Motor neuron (in vitro differentiated cells): ENCODE data around the gene AHRR. TPM values are rescaled to one million over a fixed set of nuclear protein-coding genes. Genes with fewer than 3 reads are reported as not detected.

Experiments used
- ATAC-seq, 8 experiments: fragments of 200-7000 bp; cut with Tn5 transposase; replicated peaks in 6 of 8; 2 replicates each; pipeline ENCODE4 v1.8.0; 2021; ENCODE audit warnings: mild to moderate bottlenecking in 8 of 8, moderate library complexity in 8 of 8
- H3K27ac ChIP-seq, 2 donors: fragments of 250-450 bp; sonication (Bioruptor Pico); 2 replicates each; pipeline ENCODE4 v1.9.0; 2021; ENCODE audit warnings: antibody characterized with exemption in 2 of 2, mild to moderate bottlenecking in 2 of 2, moderate library complexity in 1 of 2
- H3K4me1 ChIP-seq, 2 donors: fragments of 250-450 bp; sonication (Bioruptor Pico); replicated peaks in 1 of 2; 2 replicates each; pipeline ENCODE4 v1.6.1; 2021; ENCODE audit warnings: antibody characterized with exemption in 2 of 2, mild to moderate bottlenecking in 2 of 2, moderate library complexity in 1 of 2
- H3K4me3 ChIP-seq, 5 donors: fragments of 250-450 bp; sonication (Bioruptor Pico); 2 replicates each; pipeline ENCODE4 v1.9.0; 2021; ENCODE audit warnings: antibody characterized with exemption in 5 of 5, mild to moderate bottlenecking in 5 of 5, moderate library complexity in 4 of 5
- WGBS, 10 experiments: fragments of 450-650 bp; shearing (Covaris generic); methylation state at CpG; one replicate each; pipeline ENCODE4 v1.0.0; 2022; 5-methylcytosine and 5-hydroxymethylcytosine counted together
- in situ Hi-C, 9 experiments: fragments of 400-800 bp; cut with MboI; loops; one replicate each; pipeline ENCODE4 v1.15.0; 2021; ENCODE audit warnings: low sequenced_read_pairs in 9 of 9, low pct_unique_long_range_greater_than_20kb in 2 of 9; ENCODE audit not compliant: unreplicated experiment in 9 of 9
- total RNA-seq, 8 experiments: library from RNA; unstranded; fragments of 300-600 nt; gene quantifications; 2 replicates each; pipeline versions ENCODE4 v1.2.3 to v1.2.4, GENCODE V29; 2022

The AHRR gene
- total RNA-seq, 8 experiments from 2014 or later = 1.1 to 24.0 (median 1.6) TPM

GRCh38 chr5:329121-329735 is 7.7 kb downstream of the AHRR start:
- Histone ChIP-seq H3K27ac (no peak overlapping the region), H3K4me1 (no peaks in the 10 kb centered on the region), H3K4me3 (no peak overlapping the region)
- peak in 3 of 8 experiments; percentile 36 to 63 (median 54) for ATAC-seq
- in situ Hi-C loops = loop anchor here in 2 of 9 experiments (10.0 kb wide), 1 partner anchor 106 kb away; no protein-coding TSS in a partner anchor
- 23 to 78% (median 62%) methylated on average over 1 to 4 of the region's 4 CpGs; no CpG with 5 or more reads in 1 of the 10 experiments for WGBS, 10 experiments

- no peaks in the 10 kb centered on the region for H3K4me1 ChIP-seq
- H3K27ac ChIP-seq = no peak overlapping the region
- WGBS, 10 experiments = 80 to 100% (median 100%) methylated on average over 1 of the region's 1 CpG; no CpG with 5 or more reads in 1 of the 10 experiments
- no peak for ATAC-seq
- no peak overlapping the region for H3K4me3 ChIP-seq
- in situ Hi-C loops = loop anchor here in 2 of 9 experiments (10.0 kb wide), 1 partner anchor 105 kb away; no protein-coding TSS in a partner anchor
Observed at GRCh38 chr5:329768-330167, 8.3 kb downstream of the AHRR start.

- Histone ChIP-seq H3K4me3 (no peak overlapping the region), H3K27ac (no peak overlapping the region), H3K4me1 (no peaks in the 10 kb centered on the region)
- 60 to 97% (median 89%) methylated on average over 2 to 5 of the region's 5 CpGs; no CpG with 5 or more reads in 2 of the 10 experiments for WGBS, 10 experiments
- no peak for ATAC-seq
- in situ Hi-C loops = no loop called here
Observed at GRCh38 chr5:332843-333242, 11.3 kb downstream of the AHRR start.

GRCh38 chr5:333945-334344 is 12.4 kb downstream of the AHRR start:
- H3K27ac ChIP-seq = no peak overlapping the region
- no peak for ATAC-seq
- in situ Hi-C loops = no loop called here
- WGBS, 10 experiments = 11 to 100% (median 89%) methylated on average over 1 to 2 of the region's 2 CpGs
- no peaks in the 10 kb centered on the region for H3K4me1 ChIP-seq
- no peak overlapping the region for H3K4me3 ChIP-seq

- H3K4me3 ChIP-seq = no peak overlapping the region
- ATAC-seq = no peak
- WGBS, 10 experiments = 67 to 100% (median 90%) methylated on average over 1 to 3 of the region's 5 CpGs; no CpG with 5 or more reads in 7 of the 10 experiments
- in situ Hi-C loops = no loop called here
- no peak overlapping the region for H3K27ac ChIP-seq
- no peaks in the 10 kb centered on the region for H3K4me1 ChIP-seq
Observed at GRCh38 chr5:334903-335739, 13.6 kb downstream of the AHRR start.

- 83 to 100% (median 100%) methylated on average over 1 to 2 of the region's 3 CpGs; no CpG with 5 or more reads in 6 of the 10 experiments for WGBS, 10 experiments
- in situ Hi-C loops = no loop called here
- ATAC-seq = no peak
- no peak overlapping the region for H3K4me3 ChIP-seq
- H3K27ac ChIP-seq = no peak overlapping the region
- no peaks in the 10 kb centered on the region for H3K4me1 ChIP-seq
Observed at GRCh38 chr5:335740-336038, 14.2 kb downstream of the AHRR start.

- no peak overlapping the region for H3K4me3 ChIP-seq
- no peak overlapping the region for H3K27ac ChIP-seq
- ATAC-seq = peak in 7 of 8 experiments; percentile 65 to 100 (median 84)
- 52 to 78% (median 66%) methylated on average over 2 to 11 of the region's 12 CpGs; no CpG with 5 or more reads in 1 of the 10 experiments for WGBS, 10 experiments
- no peaks in the 10 kb centered on the region for H3K4me1 ChIP-seq
- in situ Hi-C loops = no loop called here
Observed at GRCh38 chr5:337563-338130, 16.1 kb downstream of the AHRR start.

GRCh38 chr5:342501-343460 is 21.3 kb downstream of the AHRR start:
- Histone ChIP-seq H3K4me1 (peaks cover 9 to 14% of the 10 kb centered on the region in 2 donors), H3K4me3 (no peak overlapping the region), H3K27ac (no peak overlapping the region)
- no peak for ATAC-seq
- in situ Hi-C loops = no loop called here
- 62 to 100% (median 91%) methylated on average over 1 to 13 of the region's 27 CpGs; no CpG with 5 or more reads in 2 of the 10 experiments for WGBS, 10 experiments

GRCh38 chr5:343461-344401 is 22.2 kb downstream of the AHRR start:
- ATAC-seq = peak; percentile 89 to 97 (median 93)
- Histone ChIP-seq H3K27ac (no peak overlapping the region), H3K4me1 (peaks cover 9 to 14% of the 10 kb centered on the region in 2 donors), H3K4me3 (peak overlapping the region; percentile 20 to 36 (median 29))
- WGBS, 10 experiments = 87 to 97% methylated on average over 3 to 5 of the region's 102 CpGs; no CpG with 5 or more reads in 8 of the 10 experiments
- in situ Hi-C loops = no loop called here

GRCh38 chr5:344668-345067 is 23.2 kb downstream of the AHRR start:
- no peak overlapping the region for H3K27ac ChIP-seq
- peaks cover 9 to 14% of the 10 kb centered on the region in 2 donors for H3K4me1 ChIP-seq
- peak in 2 of 8 experiments; percentile 23 to 24 for ATAC-seq
- in situ Hi-C loops = no loop called here
- WGBS, 10 experiments = no CpG with 5 or more reads among the region's 8 CpGs
- H3K4me3 ChIP-seq = no peak overlapping the region

- H3K27ac ChIP-seq = no peak overlapping the region
- WGBS, 10 experiments = 17 to 64% (median 44%) methylated on average over 1 to 11 of the region's 22 CpGs; no CpG with 5 or more reads in 3 of the 10 experiments
- in situ Hi-C loops = no loop called here
- ATAC-seq = peak; percentile 21 to 75 (median 40)
- no peak overlapping the region for H3K4me3 ChIP-seq
- H3K4me1 ChIP-seq = peaks cover 9 to 14% of the 10 kb centered on the region in 2 donors
Observed at GRCh38 chr5:345404-346195, 24.1 kb downstream of the AHRR start.
